Prostate gland (tissue), 2 donors: ENCODE data around the gene CDH13.

Experiments
- POLR2A ChIP-seq: fragments of 450-650 bp; IDR thresholded peaks from one replicate; pipeline ENCODE4 v1.6.1; 2016; ENCODE audit warnings: antibody characterized with exemption, mild to moderate bottlenecking
- POLR2AphosphoS5 ChIP-seq: sonication (generic); formaldehyde crosslinking; IDR thresholded peaks from one replicate; pipeline ENCODE4 v1.6.1; 2017; ENCODE audit warnings: antibody characterized with exemption
- TF ChIP-seq, protein P1 (sequence below), 4 experiments: fragments of 200-600 bp in 2 of 4; fragments of 450-650 bp in 2 of 4; sonication (generic) in 2 of 4; IDR thresholded peaks; 1 replicate in 3 of 4; 2 replicates in 1 of 4; pipeline ENCODE4 v1.5.1; 2016 to 2019; ENCODE audit warnings: antibody characterized with exemption in 4 of 4, mild to moderate bottlenecking in 2 of 4, moderate library complexity in 2 of 4

DNA sequence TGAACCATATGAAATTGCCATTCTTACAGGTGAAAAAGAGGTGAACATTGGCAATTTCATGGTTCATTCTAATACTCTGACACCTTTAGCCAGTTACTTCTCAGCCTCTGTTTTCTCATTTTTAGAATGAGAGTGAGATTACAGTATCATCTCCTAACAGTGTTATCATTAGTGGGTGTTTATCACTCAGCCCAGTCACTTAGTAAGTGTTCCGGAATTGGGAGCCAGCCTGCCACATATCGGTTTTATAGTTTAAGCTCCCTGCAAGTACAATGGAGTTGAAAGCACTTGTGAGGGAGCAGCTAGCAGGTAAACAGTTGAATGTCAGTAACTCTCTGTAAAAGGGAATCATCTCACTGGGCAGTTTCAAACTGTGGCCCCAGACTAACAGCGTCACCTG is 597.9 kb downstream of the CDH13 start:
- TF ChIP-seq, protein P1, sequence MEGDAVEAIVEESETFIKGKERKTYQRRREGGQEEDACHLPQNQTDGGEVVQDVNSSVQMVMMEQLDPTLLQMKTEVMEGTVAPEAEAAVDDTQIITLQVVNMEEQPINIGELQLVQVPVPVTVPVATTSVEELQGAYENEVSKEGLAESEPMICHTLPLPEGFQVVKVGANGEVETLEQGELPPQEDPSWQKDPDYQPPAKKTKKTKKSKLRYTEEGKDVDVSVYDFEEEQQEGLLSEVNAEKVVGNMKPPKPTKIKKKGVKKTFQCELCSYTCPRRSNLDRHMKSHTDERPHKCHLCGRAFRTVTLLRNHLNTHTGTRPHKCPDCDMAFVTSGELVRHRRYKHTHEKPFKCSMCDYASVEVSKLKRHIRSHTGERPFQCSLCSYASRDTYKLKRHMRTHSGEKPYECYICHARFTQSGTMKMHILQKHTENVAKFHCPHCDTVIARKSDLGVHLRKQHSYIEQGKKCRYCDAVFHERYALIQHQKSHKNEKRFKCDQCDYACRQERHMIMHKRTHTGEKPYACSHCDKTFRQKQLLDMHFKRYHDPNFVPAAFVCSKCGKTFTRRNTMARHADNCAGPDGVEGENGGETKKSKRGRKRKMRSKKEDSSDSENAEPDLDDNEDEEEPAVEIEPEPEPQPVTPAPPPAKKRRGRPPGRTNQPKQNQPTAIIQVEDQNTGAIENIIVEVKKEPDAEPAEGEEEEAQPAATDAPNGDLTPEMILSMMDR (IDR thresholded peaks at IDR 0.05) = no peak
- no peak for TF ChIP-seq POLR2AphosphoS5
- no peak for TF ChIP-seq POLR2A
